K562 (cell line): Measurements from ENCODE around the gene WDCP. TPM values are rescaled to one million over a fixed set of nuclear protein-coding genes. Genes with fewer than 3 reads are reported as not detected.

Experiments
- ATAC-seq: fragments of 200-7000 bp; cut with Tn5 transposase; 3 replicates; pipeline ENCODE4 v1.9.1; 2020; ENCODE audit warnings: moderate library complexity
- BruUV-seq: library from RNA; stranded (reverse); fragments of 400-500 nt; replicated peaks from 2 replicates; lab custom pipeline; 2021; lab: Mats Ljungman, UMichigan
- CTCF ChIA-PET: fragments of 300-600 bp; formaldehyde crosslinking; extraction: SDS; loops from one replicate; lab custom pipeline; 2021; ENCODE audit warnings: low intra/inter-chr PET ratio; lab: Yijun Ruan, JAX
- POLR2A ChIA-PET: fragments of 300-600, 350-650 bp; sonication (Branson Sonifier 250); formaldehyde crosslinking; extraction: SDS; loops from one replicate; lab custom pipeline; 2021; ENCODE audit warnings: antibody characterized with exemption, inconsistent platforms; lab: Yijun Ruan, JAX
- DNase-seq, 4 experiments: peaks; one replicate each; pipeline versions ENCODE4 v3.0.0 to v3.0.0-alpha.2; 2011 to 2018; ENCODE audit warnings: low spot score in 3 of 4, mixed read lengths in 3 of 4; ENCODE audit errors: extremely low read depth in 1 of 4
- FAIRE-seq: peaks from 2 replicates; lab custom pipeline; 2011; peaks lifted over from hg19 to GRCh38; lab: Jason Lieb, UNC
- H2AFZ ChIP-seq: 2 replicates; pipeline ENCODE4 v1.6.0; 2011; ENCODE audit warnings: low read depth, low read length, control low read depth, inconsistent platforms
- H3K27ac ChIP-seq: fragments of 200-600 bp; 3 replicates; pipeline ENCODE4 v1.8.0; 2011; ENCODE audit warnings: low read depth, mild to moderate bottlenecking, control low read depth, inconsistent platforms, low read length, moderate library complexity, mixed read lengths; ENCODE audit errors: extremely low read depth
- H3K27me3 ChIP-seq, 2 experiments: fragments of 300-600 bp in 1 of 2; 2 replicates in 1 of 2; 3 replicates in 1 of 2; pipeline versions ENCODE4 v1.6.0 to v1.8.0; 2011; ENCODE audit warnings: inconsistent platforms in 2 of 2, low read length in 2 of 2, mild to moderate bottlenecking in 1 of 2, mixed read lengths in 1 of 2, moderate library complexity in 1 of 2; ENCODE audit not compliant: control insufficient read depth in 2 of 2, insufficient read depth in 2 of 2
- H3K36me3 ChIP-seq: fragments of 300-600 bp; 3 replicates; pipeline ENCODE4 v1.8.0; 2011; ENCODE audit warnings: mild to moderate bottlenecking, low read length, inconsistent platforms; ENCODE audit not compliant: control insufficient read depth, insufficient read depth
- H3K4me1 ChIP-seq, 2 experiments: fragments of 200-600 bp in 1 of 2; replicated peaks in 1 of 2; 2 replicates in 1 of 2; 3 replicates in 1 of 2; pipeline versions ENCODE4 v1.5.1 to v1.8.0; 2011; ENCODE audit warnings: inconsistent platforms in 2 of 2, low read length in 2 of 2, mild to moderate bottlenecking in 1 of 2, mixed read lengths in 1 of 2, moderate library complexity in 1 of 2; ENCODE audit not compliant: control insufficient read depth in 2 of 2, insufficient read depth in 2 of 2
- H3K4me2 ChIP-seq: 2 replicates; pipeline ENCODE4 v1.6.1; 2011; ENCODE audit warnings: low read length, control low read depth, inconsistent platforms, mixed read lengths; ENCODE audit not compliant: insufficient read depth
- H3K4me3 ChIP-seq: fragments of 200-600 bp; sonication (generic), shearing (Covaris generic); 2 replicates; pipeline ENCODE4 v1.5.1; 2016; ENCODE audit warnings: control low read depth, inconsistent platforms
- H3K79me2 ChIP-seq: fragments of 200-600 bp; 3 replicates; pipeline ENCODE4 v1.8.0; 2011; ENCODE audit warnings: low read length, inconsistent platforms; ENCODE audit not compliant: control insufficient read depth, insufficient read depth
- H3K9ac ChIP-seq, 2 experiments: 2 replicates each; pipeline versions ENCODE4 v1.6.0 to v1.6.1; 2011; ENCODE audit warnings: low read depth in 2 of 2, low read length in 2 of 2, control low read depth in 1 of 2, inconsistent platforms in 1 of 2, mild to moderate bottlenecking in 1 of 2, mixed read lengths in 1 of 2; ENCODE audit not compliant: insufficient read depth in 1 of 2
- H3K9me1 ChIP-seq: one replicate; pipeline ENCODE4 v1.6.0; 2011; ENCODE audit warnings: inconsistent platforms, mild to moderate bottlenecking, low read length, moderate library complexity; ENCODE audit not compliant: control insufficient read depth, insufficient read depth
- H3K9me3 ChIP-seq: replicated peaks from 2 replicates; pipeline ENCODE4 v1.5.1; 2011; ENCODE audit warnings: low read depth, low read length, inconsistent platforms; ENCODE audit not compliant: control insufficient read depth, insufficient read depth
- H4K20me1 ChIP-seq: replicated peaks from 2 replicates; pipeline ENCODE4 v1.6.1; 2011; ENCODE audit warnings: low read length, inconsistent platforms, mixed read lengths; ENCODE audit not compliant: control insufficient read depth, insufficient read depth
- CGGBP1 ChIP-seq: fragments of 250-450 bp; sonication (Bioruptor Pico); IDR thresholded peaks from 2 replicates; pipeline ENCODE4 v1.9.0; 2021; ENCODE audit warnings: mild to moderate bottlenecking
- CTCF ChIP-seq, 3 experiments: IDR thresholded peaks in 2 of 3; conservative IDR thresholded peaks in 1 of 3; 2 replicates each; pipeline ENCODE4 v1.5.1; 2011 to 2012; ENCODE audit warnings: low read length in 3 of 3, mild to moderate bottlenecking in 3 of 3, control low read depth in 2 of 3, improper control_type of control experiment in 1 of 3, inconsistent platforms in 1 of 3, low read depth in 1 of 3, mixed read lengths in 1 of 3, moderate library complexity in 1 of 3; ENCODE audit not compliant: insufficient read depth in 2 of 3
- POLR2G ChIP-seq: fragments of 200-400 bp; formaldehyde crosslinking; IDR thresholded peaks from 2 replicates; pipeline ENCODE4 v1.6.1; 2017; ENCODE audit warnings: low read depth, mild to moderate bottlenecking, antibody characterized with exemption, low read length, moderate library complexity
- RBFOX2 ChIP-seq: fragments of 200-400 bp; formaldehyde crosslinking; IDR thresholded peaks from 2 replicates; pipeline ENCODE4 v1.6.1; 2017; ENCODE audit warnings: low read depth, mild to moderate bottlenecking, low read length, moderate library complexity
- WGBS: fragments of 100-300 bp; shearing (Covaris generic); methylation state at CpG from one replicate; pipeline ENCODE4 v1.1.6; 2016; ENCODE audit warnings: low coverage, mixed read lengths; ENCODE audit not compliant: insufficient coverage; ENCODE audit errors: missing lambda C conversion rate; 5-methylcytosine and 5-hydroxymethylcytosine counted together
- in situ Hi-C: fragments of 300-500 bp; cut with MboI; formaldehyde crosslinking; loops from 4 replicates; pipeline ENCODE4 v1.15.0; 2018; ENCODE audit warnings: inconsistent platforms, mixed read lengths
- intact Hi-C: fragments of 100-400 bp; cut with micrococcal nuclease; formaldehyde crosslinking; loops from 2 replicates; pipeline ENCODE4 v1.14.2; 2022
- polyA plus RNA-seq, 8 experiments: library from polyadenylated mRNA; depleted of rRNA in 4 of 8; stranded (reverse) in 5 of 8; unstranded in 3 of 8; fragments of >200 nt; fragmentation: Nextera tagmentation in 2 of 8; fragmentation: Illumina TruSeq in 1 of 8; extraction: Ambion mirVana in 2 of 8; extraction: Trizol in 1 of 8; gene quantifications; 2 replicates each; pipeline versions ENCODE4 v1.2.1 to v1.2.3, GENCODE V29; 2011 to 2014; ENCODE audit warnings: inconsistent platforms in 1 of 8, missing spikeins in 1 of 8
- total RNA-seq, 7 experiments: library from RNA; depleted of rRNA in 6 of 7; stranded (reverse); fragments of >200 nt in 6 of 7; fragmentation: Illumina TruSeq in 2 of 7; extraction: Trizol in 2 of 7; gene quantifications; 2 replicates each; pipeline versions ENCODE4 v1.2.1 to v1.2.3, GENCODE V29; 2011 to 2021; ENCODE audit warnings: low replicate concordance in 1 of 7

Gene WDCP
- total and polyA plus RNA-seq, 9 of the 15 experiments (the other 6 are each of a cell fraction or from before 2014, with no cell fraction given) = 10.1 to 41.4 (median 21.8) TPM

DNA sequence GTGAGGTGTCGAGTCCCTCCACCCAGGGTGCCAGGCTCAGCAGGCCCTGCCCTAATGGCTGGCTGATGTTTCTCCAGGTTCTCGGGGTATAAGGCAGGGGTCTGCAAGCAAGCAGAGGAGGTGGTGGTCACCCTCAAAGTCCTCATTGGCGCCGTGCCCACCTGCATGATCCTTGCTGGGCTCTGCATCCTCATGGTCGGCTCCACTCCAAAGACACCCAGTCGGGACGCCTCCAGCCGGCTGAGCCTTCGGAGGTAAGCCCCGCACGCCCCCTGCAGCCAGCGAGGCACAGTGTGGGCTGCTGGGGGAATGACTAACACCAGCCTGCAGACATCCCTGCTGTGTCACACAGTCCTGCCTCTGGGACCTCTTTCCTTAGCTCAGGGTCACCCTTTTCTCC, 23.2 kb downstream of the WDCP start (continued):
- peak; percentile 38 to 54 (median 48) for TF ChIP-seq CTCF (IDR thresholded peaks at IDR 0.05 in 2 of 3, conservative IDR thresholded peaks at IDR 0.05 in 1 of 3; ENCODE audit: insufficient read depth in 2 of 3, low read depth in 1 of 3, low read length in 3 of 3)

DNA sequence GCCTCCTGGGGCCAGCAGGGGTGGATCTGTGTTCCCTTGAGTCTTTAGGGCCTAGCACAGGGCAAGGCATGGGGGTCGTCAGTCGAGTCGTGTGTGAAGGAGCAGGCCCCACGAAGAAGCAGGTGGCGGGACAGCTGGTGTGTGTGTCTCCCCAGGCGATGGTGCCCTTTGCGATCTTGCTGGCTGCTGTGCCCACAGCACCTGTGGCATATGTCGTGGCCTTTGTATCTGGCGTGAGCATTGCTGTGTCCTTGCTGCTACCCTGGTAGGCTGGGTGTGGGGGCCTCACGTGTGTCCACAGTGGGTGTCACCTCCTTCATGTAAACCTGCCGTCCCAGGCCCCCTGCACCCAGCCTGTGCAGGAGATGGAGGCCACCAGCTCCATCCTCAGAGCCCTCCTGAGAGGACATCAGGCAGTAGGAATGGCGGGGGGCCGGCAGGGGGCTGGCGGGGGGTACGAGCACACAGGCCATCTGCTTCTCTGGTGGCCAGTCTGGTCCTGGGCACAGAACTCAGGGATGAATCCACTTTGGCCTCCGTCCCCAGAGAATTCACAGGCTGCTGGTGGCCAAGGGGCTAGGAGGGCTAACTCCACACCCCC, 24.1 kb downstream of the WDCP start:
- Histone ChIP-seq H4K20me1 (peaks cover 14% of the 10 kb centered on the region; the same call in 1 of the 2 replicates), H3K36me3 (peaks cover 48% of the 10 kb centered on the region), H3K9me3 (no peaks in the 10 kb centered on the region), H3K9ac (peak overlapping the region in 1 of 2 experiments; percentile 56; a peak in 1 of 4 replicates), H2AFZ (no peak overlapping the region), H3K27ac (no peak overlapping the region), H3K27me3 (no peaks in the 10 kb centered on the region), H3K79me2 (no peaks in the 10 kb centered on the region), H3K9me1 (peaks cover 3% of the 10 kb centered on the region), H3K4me3 (no peak overlapping the region), H3K4me1 (peaks cover 0 to 21% of the 10 kb centered on the region in 2 experiments; a peak in 3 of 5 replicates), H3K4me2 (no peak overlapping the region)
- intact Hi-C loops = loop anchor here (5.0 kb wide), 1 partner anchor 39 kb away; no protein-coding TSS in a partner anchor
- BruUV-seq = no TSS peak
- ChIA-PET CTCF (no interaction called here), POLR2A (interaction anchor here (1.0 to 1.6 kb wide), 4 partner anchors 9 to 83 kb away, joined by 3 to 5 read pairs (median 4); partner anchors contain the start of genes UBXN2A and WDCP)
- no peak for DNase-seq
- no peak for FAIRE-seq
- in situ Hi-C loops = no loop called here
- no peak for TF ChIP-seq CGGBP1 (CRISPR knock-in tag)
- peak; percentile 74 for TF ChIP-seq POLR2G
- peak; percentile 39; the same call in 1 of the 2 replicates for TF ChIP-seq RBFOX2
- no peak for ATAC-seq
- WGBS = 84% methylated on average over 13 of the region's 16 CpGs
